Measurements from ENCODE around the gene CDX1. TPM values are rescaled to one million over a fixed set of nuclear protein-coding genes. Genes with fewer than 3 reads are reported as not detected.

CDX1 gene
- total RNA-seq, 2 experiments from 2014 or later, result not detected

DNA sequence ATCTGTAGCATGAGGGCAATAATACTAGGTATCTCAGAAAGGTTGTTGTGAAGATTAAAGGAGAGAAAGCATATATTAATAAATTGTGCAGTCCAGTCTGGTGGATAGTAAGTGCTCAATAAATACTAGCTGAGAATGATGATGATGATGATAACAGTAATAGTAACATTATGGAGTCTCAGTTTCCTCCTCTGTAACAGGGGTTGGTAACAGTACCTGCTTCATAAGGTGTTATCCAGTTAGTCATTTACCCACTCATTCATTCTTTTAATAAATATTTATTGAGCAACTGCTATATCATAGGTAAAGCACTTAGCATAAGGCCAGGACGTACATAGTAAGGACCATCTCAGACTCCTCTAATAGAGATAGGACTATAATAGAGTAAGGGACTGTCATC, 30.9 kb downstream of the CDX1 start:
- no peak overlapping the region for H3K27ac Mint-ChIP-seq
- ATAC-seq (ENCODE audit: poor library complexity) (no peak), DNase-seq (no peak)
- Histone ChIP-seq H3K36me3 (ENCODE audit: insufficient read depth, low read length) (no peaks in the 10 kb centered on the region), H3K9me3 (ENCODE audit: control insufficient read depth in 1 of 2, insufficient read depth in 1 of 2, low read length in 2 of 2) (peaks cover 0 to 4% of the 10 kb centered on the region in 2 experiments), H3K4me3 (ENCODE audit: low read length) (no peak overlapping the region), H3K27me3 (ENCODE audit: control insufficient read depth in 1 of 2, insufficient read depth in 2 of 2, low read length in 2 of 2) (peaks cover 0 to 10% of the 10 kb centered on the region in 2 experiments), H3K27ac (ENCODE audit: low read depth in 1 of 2, low read length in 2 of 2) (no peak overlapping the region), H3K4me1 (ENCODE audit: insufficient read depth, low read length) (no peaks in the 10 kb centered on the region)
- intact Hi-C loops (cut with DNase I, micrococcal nuclease), result no loop called here
- no peaks in the 10 kb centered on the region for H3K36me3 Mint-ChIP-seq (ENCODE audit: low read depth)
- CTCF ChIA-PET, result no interaction called here
- H3K4me1 Mint-ChIP-seq (ENCODE audit: low read depth), result no peaks in the 10 kb centered on the region
- no peak overlapping the region for H3K4me3 Mint-ChIP-seq
- POLR2A ChIA-PET, result no interaction called here
- H3K9me3 Mint-ChIP-seq, result no peaks in the 10 kb centered on the region
- TF ChIP-seq, protein P1, sequence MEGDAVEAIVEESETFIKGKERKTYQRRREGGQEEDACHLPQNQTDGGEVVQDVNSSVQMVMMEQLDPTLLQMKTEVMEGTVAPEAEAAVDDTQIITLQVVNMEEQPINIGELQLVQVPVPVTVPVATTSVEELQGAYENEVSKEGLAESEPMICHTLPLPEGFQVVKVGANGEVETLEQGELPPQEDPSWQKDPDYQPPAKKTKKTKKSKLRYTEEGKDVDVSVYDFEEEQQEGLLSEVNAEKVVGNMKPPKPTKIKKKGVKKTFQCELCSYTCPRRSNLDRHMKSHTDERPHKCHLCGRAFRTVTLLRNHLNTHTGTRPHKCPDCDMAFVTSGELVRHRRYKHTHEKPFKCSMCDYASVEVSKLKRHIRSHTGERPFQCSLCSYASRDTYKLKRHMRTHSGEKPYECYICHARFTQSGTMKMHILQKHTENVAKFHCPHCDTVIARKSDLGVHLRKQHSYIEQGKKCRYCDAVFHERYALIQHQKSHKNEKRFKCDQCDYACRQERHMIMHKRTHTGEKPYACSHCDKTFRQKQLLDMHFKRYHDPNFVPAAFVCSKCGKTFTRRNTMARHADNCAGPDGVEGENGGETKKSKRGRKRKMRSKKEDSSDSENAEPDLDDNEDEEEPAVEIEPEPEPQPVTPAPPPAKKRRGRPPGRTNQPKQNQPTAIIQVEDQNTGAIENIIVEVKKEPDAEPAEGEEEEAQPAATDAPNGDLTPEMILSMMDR (IDR thresholded peaks at IDR 0.05), result no peak
- peaks cover 12% of the 10 kb centered on the region for H3K27me3 Mint-ChIP-seq

DNA sequence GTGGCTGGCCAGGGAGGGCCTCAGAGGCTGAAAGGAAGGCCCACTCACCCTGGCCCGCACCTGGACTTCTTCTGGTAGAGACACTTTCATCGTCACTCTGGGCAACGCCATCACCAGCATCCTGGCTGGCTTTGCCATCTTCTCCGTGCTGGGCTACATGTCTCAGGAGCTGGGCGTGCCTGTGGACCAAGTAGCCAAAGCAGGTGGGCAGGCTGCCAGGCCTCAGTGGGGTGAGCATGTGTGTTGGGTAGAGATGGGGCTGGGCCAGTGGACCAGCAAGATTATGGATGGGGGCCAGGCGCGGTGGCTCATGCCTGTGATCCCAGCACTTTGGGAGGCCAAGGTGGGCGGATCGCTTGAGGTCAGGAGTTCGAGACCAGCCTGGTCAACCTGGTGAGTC, 35.9 kb downstream of the CDX1 start:
- TF ChIP-seq, protein P1 (IDR thresholded peaks at IDR 0.05), result no peak
- H3K9me3 ChIP-seq (ENCODE audit: control insufficient read depth in 1 of 2, insufficient read depth in 1 of 2, low read length in 2 of 2), result peaks cover 0 to 4% of the 10 kb centered on the region in 2 experiments
- ATAC-seq (ENCODE audit: poor library complexity) (no peak), DNase-seq (no peak)
- POLR2A ChIA-PET, result no interaction called here
- H3K36me3 ChIP-seq (ENCODE audit: insufficient read depth, low read length), result no peaks in the 10 kb centered on the region
- Mint-ChIP-seq H3K36me3 (ENCODE audit: low read depth) (no peaks in the 10 kb centered on the region), H3K9me3 (no peaks in the 10 kb centered on the region), H3K4me1 (ENCODE audit: low read depth) (no peaks in the 10 kb centered on the region), H3K4me3 (no peak overlapping the region), H3K27ac (no peak overlapping the region), H3K27me3 (peaks cover 3% of the 10 kb centered on the region)
- H3K4me1 ChIP-seq (ENCODE audit: insufficient read depth, low read length), result no peaks in the 10 kb centered on the region
- CTCF ChIA-PET, result no interaction called here
- H3K27ac ChIP-seq (ENCODE audit: low read depth in 1 of 2, low read length in 2 of 2), result no peak overlapping the region
- peaks cover 0 to 4% of the 10 kb centered on the region in 2 experiments for H3K27me3 ChIP-seq (ENCODE audit: control insufficient read depth in 1 of 2, insufficient read depth in 2 of 2, low read length in 2 of 2)
- intact Hi-C loops (cut with DNase I, micrococcal nuclease), result no loop called here
- H3K4me3 ChIP-seq (ENCODE audit: low read length), result no peak overlapping the region

DNA sequence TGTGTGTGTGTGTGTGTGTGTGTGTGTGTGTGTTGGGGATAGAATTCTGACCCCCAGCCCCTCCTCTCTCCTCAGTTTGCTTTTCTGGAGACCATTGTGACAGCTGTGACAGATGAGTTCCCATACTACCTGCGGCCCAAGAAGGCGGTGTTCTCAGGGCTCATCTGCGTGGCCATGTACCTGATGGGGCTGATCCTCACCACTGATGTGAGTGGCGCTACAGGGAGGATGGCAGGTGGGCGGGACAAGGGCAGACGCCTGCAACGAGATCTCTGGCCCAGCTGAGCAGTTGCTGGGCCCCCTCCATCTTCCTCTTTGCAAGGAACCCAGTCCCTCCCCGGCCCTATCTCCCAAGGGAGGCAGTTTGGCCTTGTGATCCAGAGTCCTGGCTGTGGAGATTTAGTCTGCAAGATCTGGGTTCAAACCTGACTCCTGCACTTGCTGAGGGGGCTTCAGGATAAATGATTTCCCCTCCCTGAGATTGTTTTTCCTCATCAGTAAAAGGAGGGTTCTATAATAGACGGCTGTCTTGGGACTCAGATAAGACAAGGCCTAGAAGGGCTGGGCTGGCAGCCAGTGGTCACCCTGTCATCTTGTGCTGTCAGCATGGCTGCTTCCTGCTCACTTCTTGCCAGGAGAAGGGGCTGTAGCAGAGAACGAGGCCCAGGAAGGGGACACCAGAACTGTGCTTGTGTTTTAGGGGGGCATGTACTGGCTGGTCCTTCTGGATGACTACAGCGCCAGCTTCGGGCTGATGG, 37.4 kb downstream of the CDX1 start:
- H3K27ac Mint-ChIP-seq, result no peak overlapping the region
- ChIA-PET CTCF (no interaction called here), POLR2A (no interaction called here)
- peaks cover 6 to 7% of the 10 kb centered on the region in 2 experiments for H3K27me3 ChIP-seq (ENCODE audit: control insufficient read depth in 1 of 2, insufficient read depth in 2 of 2, low read length in 2 of 2)
- H3K4me3 ChIP-seq (ENCODE audit: low read length), result no peak overlapping the region
- ATAC-seq (ENCODE audit: poor library complexity), result no peak
- DNase-seq, result no peak
- H3K36me3 Mint-ChIP-seq (ENCODE audit: low read depth), result no peaks in the 10 kb centered on the region
- H3K9me3 ChIP-seq (ENCODE audit: control insufficient read depth in 1 of 2, insufficient read depth in 1 of 2, low read length in 2 of 2), result peaks cover 0 to 8% of the 10 kb centered on the region in 2 experiments
- peaks cover 7% of the 10 kb centered on the region for H3K4me1 ChIP-seq (ENCODE audit: insufficient read depth, low read length)
- no peaks in the 10 kb centered on the region for H3K9me3 Mint-ChIP-seq
- no peak overlapping the region for H3K27ac ChIP-seq (ENCODE audit: low read depth in 1 of 2, low read length in 2 of 2)
- intact Hi-C loops (cut with DNase I, micrococcal nuclease), result no loop called here
- peaks cover 18% of the 10 kb centered on the region for H3K27me3 Mint-ChIP-seq
- TF ChIP-seq, protein P1 (IDR thresholded peaks at IDR 0.05), result no peak
- H3K36me3 ChIP-seq (ENCODE audit: insufficient read depth, low read length), result no peaks in the 10 kb centered on the region
- no peak overlapping the region for H3K4me3 Mint-ChIP-seq
- H3K4me1 Mint-ChIP-seq (ENCODE audit: low read depth), result peaks cover 8% of the 10 kb centered on the region
